Upper lobe of left lung (tissue), 6 donors: ENCODE measurements around the gene NAB1. TPM values are rescaled to one million over a fixed set of nuclear protein-coding genes. Genes with fewer than 3 reads are reported as not detected.

Source experiments
- ATAC-seq, 2 donors: fragments of 200-7000 bp; cut with Tn5 transposase; one replicate each; pipeline ENCODE4 v1.9.1; 2022; ENCODE audit warnings: mild to moderate bottlenecking in 2 of 2, moderate library complexity in 2 of 2; ENCODE audit not compliant: low FRiP score in 2 of 2
- DNase-seq, 2 donors: peaks; one replicate each; pipeline ENCODE4 v3.0.0-alpha.2; 2019 to 2020
- H3K27ac ChIP-seq, 4 donors: fragments of 200-600 bp; sonication (generic); one replicate each; pipeline ENCODE4 v1.5.1; 2016 to 2019
- H3K27me3 ChIP-seq, 4 donors: fragments of 200-600 bp; sonication (generic); one replicate each; pipeline ENCODE4 v1.5.1; 2017 to 2019
- H3K36me3 ChIP-seq, 4 donors: fragments of 200-600 bp; sonication (generic); one replicate each; pipeline ENCODE4 v1.5.1; 2016 to 2019
- H3K4me1 ChIP-seq, 4 donors: fragments of 200-600 bp; sonication (generic); one replicate each; pipeline ENCODE4 v1.5.1; 2018 to 2019
- H3K4me3 ChIP-seq, 4 donors: fragments of 200-600 bp; sonication (generic); one replicate each; pipeline ENCODE4 v1.5.1; 2017 to 2019; ENCODE audit warnings: mild to moderate bottlenecking in 2 of 4, moderate library complexity in 1 of 4
- H3K9me3 ChIP-seq, 4 donors: fragments of 200-600 bp; sonication (generic); one replicate each; pipeline ENCODE4 v1.5.1; 2018 to 2019
- CTCF ChIP-seq, 6 experiments: fragments of 450-650 bp in 4 of 6; fragments of 200-600 bp in 2 of 6; sonication (generic) in 2 of 6; IDR thresholded peaks; one replicate each; pipeline ENCODE4 v1.5.1; 2016 to 2019; ENCODE audit warnings: antibody characterized with exemption in 6 of 6
- EP300 ChIP-seq, 4 donors: sonication (generic); formaldehyde crosslinking; IDR thresholded peaks; one replicate each; pipeline ENCODE4 v1.5.1; 2017; ENCODE audit warnings: antibody characterized with exemption in 4 of 4, control low read depth in 2 of 4
- POLR2A ChIP-seq, 4 donors: fragments of 450-650 bp; IDR thresholded peaks; one replicate each; pipeline ENCODE4 v1.5.1; 2016 to 2017; ENCODE audit warnings: antibody characterized with exemption in 4 of 4, mild to moderate bottlenecking in 2 of 4
- POLR2AphosphoS5 ChIP-seq, 2 donors: sonication (generic); formaldehyde crosslinking; IDR thresholded peaks; one replicate each; pipeline ENCODE4 v1.5.1; 2017; ENCODE audit warnings: antibody characterized with exemption in 2 of 2
- whole genome bisulfite sequencing, 2 donors: methylation state at CpG; one replicate each; pipeline ENCODE4 v1.1.5; 2017 to 2018; 5-methylcytosine and 5-hydroxymethylcytosine counted together
- total RNA-seq, 6 donors: library from RNA; depleted of rRNA in 4 of 6; stranded (reverse); fragments of >200 nt in 4 of 6; gene quantifications; one replicate each; pipeline versions ENCODE4 v1.1.0 to v1.2.1, GENCODE V29; 2016 to 2021
- donor health status: DM: no; HTN: no; CAD: no; lungs with moderate emphysema.
- donor health status: DM: no; HTN: yes; CAD: no; lungs with severe emphysema.

NAB1 gene
- total RNA-seq, 6 donors from 2014 or later = 28.4 to 53.5 (median 36.6) TPM

- TF ChIP-seq POLR2AphosphoS5 (IDR thresholded peaks at IDR 0.05) = no peak
- no peaks in the 10 kb centered on the region for H3K9me3 ChIP-seq
- no peaks in the 10 kb centered on the region for H3K36me3 ChIP-seq
- H3K27me3 ChIP-seq = no peaks in the 10 kb centered on the region
- peaks cover 0 to 18% (median 12%) of the 10 kb centered on the region in 4 donors for H3K4me1 ChIP-seq
- no peak overlapping the region for H3K27ac ChIP-seq
- no peak for DNase-seq
- no peak overlapping the region for H3K4me3 ChIP-seq
- WGBS, 2 donors = 62 to 77% methylated on average over 1 of the region's 1 CpG
- ATAC-seq = no peak
Observed at GRCh38 chr2:190640117-190640516, 8.8 kb upstream of the NAB1 start.

DNA sequence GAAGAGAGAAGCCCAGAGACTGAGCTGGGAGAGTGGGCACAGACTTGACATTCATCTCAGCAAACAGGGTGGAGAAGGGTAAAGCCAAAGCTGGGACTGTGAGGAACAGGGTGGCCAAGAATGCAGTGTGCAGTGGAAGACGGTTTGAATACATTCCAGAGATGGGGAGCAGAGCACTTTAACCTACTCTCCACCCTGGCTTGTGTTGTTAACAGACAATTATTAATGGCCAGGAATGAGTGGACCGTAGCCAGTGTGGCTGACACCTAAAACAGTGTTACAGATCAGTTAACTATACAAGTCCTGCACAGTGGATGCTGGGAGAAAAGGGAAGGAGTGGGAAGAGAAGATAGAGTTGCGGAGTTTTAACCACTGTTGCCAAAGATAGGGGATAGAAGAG lies 7.4 kb upstream of the NAB1 start:
- no peak overlapping the region for H3K27ac ChIP-seq

DNA sequence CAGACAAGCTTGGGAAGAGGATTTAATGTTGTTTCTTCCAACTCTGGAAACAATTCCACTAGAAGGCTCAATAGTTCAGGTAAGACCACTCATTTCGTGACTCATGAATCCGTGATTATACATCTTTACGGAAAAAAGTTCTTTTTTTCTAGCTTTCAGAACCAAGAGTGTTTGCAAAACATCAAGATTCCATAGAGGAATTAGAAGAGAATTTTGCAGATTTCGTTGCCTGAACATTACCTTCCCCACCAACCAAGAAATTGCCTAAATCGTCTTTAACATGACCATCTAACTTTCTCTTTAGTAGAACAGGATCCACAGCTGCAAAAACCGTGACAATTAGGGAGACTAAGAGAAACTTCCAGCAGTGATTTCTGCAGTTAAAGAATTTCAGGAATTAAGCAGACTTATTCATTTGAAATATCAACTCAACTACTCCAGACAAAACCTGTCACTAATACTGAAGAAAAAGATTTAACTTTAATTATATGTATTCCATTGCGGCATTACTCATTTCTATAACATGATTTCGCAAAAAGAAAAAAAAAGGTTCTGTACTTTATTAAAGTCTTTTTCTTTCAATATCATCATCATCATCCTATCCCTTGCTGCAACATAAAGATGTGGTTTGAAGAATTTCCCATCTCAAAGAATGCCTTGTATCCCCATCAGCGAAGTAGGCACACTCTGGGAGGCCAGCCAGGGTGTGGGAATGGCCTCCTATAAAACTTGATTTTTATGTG lies 1.9 kb upstream of the NAB1 start:
- Histone ChIP-seq H3K4me3 (peak overlapping the region in 1 of 4 donors; percentile 97), H3K27ac (peak overlapping the region in 1 of 4 donors; percentile 36), H3K9me3 (no peaks in the 10 kb centered on the region), H3K27me3 (no peaks in the 10 kb centered on the region), H3K36me3 (no peaks in the 10 kb centered on the region), H3K4me1 (peaks cover 4 to 29% (median 16%) of the 10 kb centered on the region in 4 donors)
- DNase-seq (no peak), ATAC-seq (no peak)
- 72 to 73% methylated on average over 9 of the region's 9 CpGs for WGBS, 2 donors
- TF ChIP-seq EP300 (IDR thresholded peaks at IDR 0.05) = no peak
- TF ChIP-seq POLR2A (IDR thresholded peaks at IDR 0.05) = no peak
- TF ChIP-seq CTCF (IDR thresholded peaks at IDR 0.05) = no peak
- no peak for TF ChIP-seq POLR2AphosphoS5 (IDR thresholded peaks at IDR 0.05)

More for the DNA sequence above, 7.4 kb upstream of the NAB1 start:
- Histone ChIP-seq H3K9me3 (no peaks in the 10 kb centered on the region), H3K4me3 (no peak overlapping the region), H3K36me3 (no peaks in the 10 kb centered on the region), H3K27me3 (no peaks in the 10 kb centered on the region), H3K4me1 (peaks cover 0 to 18% (median 12%) of the 10 kb centered on the region in 4 donors)
- TF ChIP-seq POLR2AphosphoS5 (IDR thresholded peaks at IDR 0.05) = no peak
- no peak for TF ChIP-seq POLR2A (IDR thresholded peaks at IDR 0.05)
- TF ChIP-seq CTCF (IDR thresholded peaks at IDR 0.05) = no peak
- TF ChIP-seq EP300 (IDR thresholded peaks at IDR 0.05) = no peak
- ATAC-seq (no peak), DNase-seq (no peak)
- 67 to 68% methylated on average over 3 of the region's 3 CpGs for WGBS, 2 donors

DNA sequence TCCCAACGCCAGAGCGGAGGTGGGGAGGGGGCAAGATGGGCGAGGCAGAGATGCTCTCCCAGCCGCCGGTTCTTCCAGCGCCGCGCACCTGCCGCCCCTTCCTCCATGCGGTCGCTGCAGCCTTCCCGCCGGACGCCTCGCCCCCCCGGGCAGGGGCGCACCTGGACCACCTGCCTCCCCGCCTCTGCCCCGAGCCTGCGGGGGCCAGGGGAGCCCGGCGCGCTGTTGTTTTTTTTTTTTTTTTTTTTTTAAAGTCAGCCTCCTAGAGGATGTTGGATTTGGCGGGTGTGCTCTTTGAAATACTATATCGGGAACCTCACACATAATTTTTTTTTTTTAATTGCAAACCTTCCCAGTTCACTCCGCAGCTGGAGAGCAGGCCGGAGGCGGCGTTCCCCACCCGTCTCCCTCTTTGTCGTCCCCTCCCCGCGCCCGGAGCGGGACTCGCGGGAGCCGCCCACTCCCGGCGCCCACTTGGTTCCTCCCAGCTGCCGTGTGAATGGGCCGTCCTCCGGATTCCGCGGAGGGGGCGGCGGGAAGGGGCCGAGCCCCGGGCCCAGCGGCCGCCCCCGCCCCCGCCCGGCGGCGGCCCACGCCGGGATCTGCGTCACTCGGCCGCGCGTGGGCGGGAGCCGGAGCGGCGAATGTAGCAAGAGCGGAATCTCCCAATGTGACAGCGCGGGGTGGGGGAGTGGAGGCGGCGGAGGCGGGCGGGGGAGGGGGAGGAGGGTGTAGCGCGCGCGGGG lies 421 bp upstream of the NAB1 start:
- TF ChIP-seq POLR2AphosphoS5 (IDR thresholded peaks at IDR 0.05) = peak; percentile 61 to 65
- TF ChIP-seq EP300 (IDR thresholded peaks at IDR 0.05) = peak in 2 of 4 donors; percentile 44 to 67
- TF ChIP-seq CTCF (IDR thresholded peaks at IDR 0.05) = peak in 1 of 6 experiments; percentile 3
- TF ChIP-seq POLR2A (IDR thresholded peaks at IDR 0.05) = peak in 3 of 4 donors; percentile 34 to 68 (median 51)
- peak overlapping the region; percentile 87 to 97 (median 95) for H3K27ac ChIP-seq
- WGBS, 2 donors = 0 to 1% methylated on average over 34 to 50 of the region's 78 CpGs
- H3K4me1 ChIP-seq = peaks cover 5 to 32% (median 20%) of the 10 kb centered on the region in 4 donors
- H3K9me3 ChIP-seq = no peaks in the 10 kb centered on the region
- ATAC-seq (peak; percentile 91 to 97), DNase-seq (peak; percentile 89 to 97)
- peak overlapping the region; percentile 73 to 97 (median 81) for H3K4me3 ChIP-seq
- H3K27me3 ChIP-seq = no peaks in the 10 kb centered on the region
- no peaks in the 10 kb centered on the region for H3K36me3 ChIP-seq

DNA sequence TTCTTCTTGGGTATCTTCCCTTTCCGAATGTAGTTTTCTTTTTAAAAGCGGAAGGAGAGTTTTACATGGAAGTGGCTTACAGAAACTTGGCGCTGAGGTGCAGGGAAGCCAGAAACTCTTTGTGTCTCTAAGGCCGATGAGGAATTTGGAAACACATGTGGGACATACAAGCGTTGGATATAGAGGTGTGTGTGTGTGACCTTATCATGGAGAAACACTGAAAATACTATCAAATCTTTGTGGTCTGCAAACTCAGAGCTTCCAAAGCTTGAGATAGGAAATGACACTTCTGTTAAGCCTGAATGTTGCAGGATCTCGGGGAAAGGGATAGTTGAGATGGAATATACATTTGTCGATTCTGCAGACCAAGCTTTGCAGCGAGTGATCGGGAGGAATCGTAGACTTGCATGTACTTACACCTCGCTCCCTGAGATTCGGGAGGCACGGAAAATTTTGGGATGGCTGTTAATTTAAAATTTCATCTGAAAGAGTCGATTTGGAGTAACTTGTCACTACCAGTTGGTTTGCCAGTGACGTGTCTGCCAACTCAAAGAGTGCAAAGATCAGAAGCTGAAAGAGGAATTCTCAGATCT lies 1.0 kb downstream of the NAB1 start:
- Histone ChIP-seq H3K27ac (peak overlapping the region; percentile 93 to 97 (median 97)), H3K9me3 (no peaks in the 10 kb centered on the region), H3K36me3 (no peaks in the 10 kb centered on the region), H3K27me3 (no peaks in the 10 kb centered on the region), H3K4me3 (peak overlapping the region; percentile 77 to 97 (median 88)), H3K4me1 (peaks cover 12 to 32% (median 22%) of the 10 kb centered on the region in 4 donors)
- 0% methylated on average over 15 of the region's 15 CpGs for WGBS, 2 donors
- TF ChIP-seq EP300 (IDR thresholded peaks at IDR 0.05) (no peak), POLR2A (IDR thresholded peaks at IDR 0.05) (no peak), POLR2AphosphoS5 (IDR thresholded peaks at IDR 0.05) (no peak), CTCF (IDR thresholded peaks at IDR 0.05) (no peak)
- ATAC-seq (peak in 1 of 2 donors; percentile 13), DNase-seq (peak in 1 of 2 donors; percentile 28)
